Breast epithelium (tissue), 3 donors: ENCODE results near the gene SH2D3A.

ENCODE experiments used
- POLR2AphosphoS5 ChIP-seq, 3 donors: sonication (generic); formaldehyde crosslinking; IDR thresholded peaks; one replicate each; pipeline ENCODE4 v1.6.1; 2017; ENCODE audit warnings: antibody characterized with exemption in 3 of 3
- TF ChIP-seq, protein P1 (sequence below), 3 donors: fragments of 450-650 bp; IDR thresholded peaks; one replicate each; pipeline ENCODE4 v1.5.1; 2016 to 2017; ENCODE audit warnings: antibody characterized with exemption in 3 of 3, mild to moderate bottlenecking in 3 of 3, moderate library complexity in 3 of 3

DNA sequence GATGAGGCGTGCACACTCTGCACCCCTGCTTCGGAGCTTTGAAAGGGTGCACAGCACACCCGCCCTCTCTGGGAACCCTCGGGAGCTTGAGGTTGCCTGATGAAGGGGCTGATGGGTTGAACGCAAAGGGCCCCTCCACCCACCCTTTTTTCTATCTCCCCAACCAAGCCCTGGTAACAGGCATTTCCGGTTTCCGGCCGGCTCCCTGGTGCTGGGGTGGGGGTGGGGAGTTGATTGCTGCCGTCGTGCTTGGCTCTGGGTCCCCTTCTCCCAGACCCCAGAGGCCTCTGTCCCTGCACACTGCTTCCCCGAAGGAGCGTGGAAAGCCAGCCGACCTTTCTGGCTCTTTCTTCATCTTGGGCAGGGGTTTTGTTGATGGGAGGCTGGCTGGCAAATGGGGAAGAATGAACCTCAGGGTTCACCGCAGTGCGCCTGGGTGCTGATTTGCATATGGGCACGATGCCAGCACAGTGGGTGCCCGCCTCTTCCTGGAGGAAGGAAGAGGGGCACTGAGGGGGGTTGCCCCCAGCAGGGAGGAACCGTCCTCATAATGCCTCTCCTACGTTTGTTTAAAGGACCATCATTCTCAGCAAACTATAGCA lies 34.4 kb upstream of the SH2D3A start:
- TF ChIP-seq, protein P1, sequence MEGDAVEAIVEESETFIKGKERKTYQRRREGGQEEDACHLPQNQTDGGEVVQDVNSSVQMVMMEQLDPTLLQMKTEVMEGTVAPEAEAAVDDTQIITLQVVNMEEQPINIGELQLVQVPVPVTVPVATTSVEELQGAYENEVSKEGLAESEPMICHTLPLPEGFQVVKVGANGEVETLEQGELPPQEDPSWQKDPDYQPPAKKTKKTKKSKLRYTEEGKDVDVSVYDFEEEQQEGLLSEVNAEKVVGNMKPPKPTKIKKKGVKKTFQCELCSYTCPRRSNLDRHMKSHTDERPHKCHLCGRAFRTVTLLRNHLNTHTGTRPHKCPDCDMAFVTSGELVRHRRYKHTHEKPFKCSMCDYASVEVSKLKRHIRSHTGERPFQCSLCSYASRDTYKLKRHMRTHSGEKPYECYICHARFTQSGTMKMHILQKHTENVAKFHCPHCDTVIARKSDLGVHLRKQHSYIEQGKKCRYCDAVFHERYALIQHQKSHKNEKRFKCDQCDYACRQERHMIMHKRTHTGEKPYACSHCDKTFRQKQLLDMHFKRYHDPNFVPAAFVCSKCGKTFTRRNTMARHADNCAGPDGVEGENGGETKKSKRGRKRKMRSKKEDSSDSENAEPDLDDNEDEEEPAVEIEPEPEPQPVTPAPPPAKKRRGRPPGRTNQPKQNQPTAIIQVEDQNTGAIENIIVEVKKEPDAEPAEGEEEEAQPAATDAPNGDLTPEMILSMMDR (IDR thresholded peaks at IDR 0.05), result no peak
- TF ChIP-seq POLR2AphosphoS5 (IDR thresholded peaks at IDR 0.05), result no peak
